Panc1 (cell line): ENCODE results near the gene POLE3.

Experiments
- CTCF ChIP-seq: fragments of 450-650 bp; IDR thresholded peaks from 2 replicates; pipeline ENCODE4 v1.5.1; 2017; ENCODE audit warnings: mild to moderate bottlenecking
- POLR2AphosphoS5 ChIP-seq: IDR thresholded peaks from 2 replicates; pipeline ENCODE4 v1.6.1; 2012; ENCODE audit warnings: mild to moderate bottlenecking, low read depth, low read length, moderate library complexity
- SIN3A ChIP-seq: IDR thresholded peaks from 2 replicates; pipeline ENCODE4 v1.6.1; 2012; ENCODE audit warnings: low read depth, mild to moderate bottlenecking, low read length, moderate library complexity, borderline replicate concordance; ENCODE audit not compliant: insufficient read depth

GRCh38 chr9:113426701-113427100, 16.2 kb upstream of the POLE3 start:
- TF ChIP-seq POLR2AphosphoS5 (no peak), CTCF (no peak), SIN3A (no peak)
